Activated T-helper 17 cell treated with anti-CD3 and anti-CD28 coated beads, Interleukin-2, amount 50 U/mL, for 72 hours (primary cell): ENCODE data around the gene SSR3. TPM values are rescaled to one million over a fixed set of nuclear protein-coding genes. Genes with fewer than 3 reads are reported as not detected.
"Not testable (repeated sequence)": the region's sequence is repeated elsewhere in the genome, so short reads cannot be mapped to it uniquely, and the experiment has no call there.

ENCODE experiments used
- ATAC-seq: fragments of 150-1000 bp; cut with Tn5 transposase; replicated peaks from 2 replicates; pipeline ENCODE4 v1.10.0; 2021; ENCODE audit warnings: mild to moderate bottlenecking, moderate library complexity
- H3K27ac Mint-ChIP-seq: one replicate; pipeline ENCODE4 v1.8.0; 2022; ENCODE audit warnings: mixed read lengths
- H3K27me3 Mint-ChIP-seq: one replicate; pipeline ENCODE4 v1.8.0; 2022; ENCODE audit warnings: mixed read lengths
- H3K36me3 Mint-ChIP-seq: one replicate; pipeline ENCODE4 v1.8.0; 2022; ENCODE audit warnings: low read depth, mild to moderate bottlenecking, mixed read lengths
- H3K4me1 Mint-ChIP-seq: one replicate; pipeline ENCODE4 v1.8.0; 2022; ENCODE audit warnings: mixed read lengths
- H3K4me3 Mint-ChIP-seq: one replicate; pipeline ENCODE4 v1.8.0; 2022; ENCODE audit warnings: mild to moderate bottlenecking, mixed read lengths
- H3K9me3 Mint-ChIP-seq: one replicate; pipeline ENCODE4 v1.8.0; 2022; ENCODE audit warnings: mixed read lengths
- total RNA-seq, 2 donors: library from RNA; stranded (reverse); gene quantifications; one replicate each; pipeline ENCODE4 v1.2.3, GENCODE V29; 2022

Gene SSR3
- total RNA-seq, 2 donors from 2014 or later: 140 to 188 TPM

GRCh38 chr3:156583469-156583868, 28.6 kb upstream of the SSR3 start:
- Mint-ChIP-seq H3K4me1 (peaks cover 5% of the 10 kb centered on the region), H3K9me3 (no peaks in the 10 kb centered on the region), H3K27ac (peak overlapping the region; percentile 35), H3K27me3 (peaks cover 11% of the 10 kb centered on the region), H3K36me3 (no peaks in the 10 kb centered on the region), H3K4me3 (no peak overlapping the region)
- no peak for ATAC-seq

- H3K9me3 Mint-ChIP-seq: no peaks in the 10 kb centered on the region
- H3K27me3 Mint-ChIP-seq: peaks cover 11% of the 10 kb centered on the region
- H3K36me3 Mint-ChIP-seq: no peaks in the 10 kb centered on the region
- no peak overlapping the region for H3K27ac Mint-ChIP-seq
- H3K4me3 Mint-ChIP-seq: no peak overlapping the region
- peak; percentile 81 for ATAC-seq
- H3K4me1 Mint-ChIP-seq: peaks cover 5% of the 10 kb centered on the region
Measured at GRCh38 chr3:156582532-156583183, 27.7 kb upstream of the SSR3 start.

DNA sequence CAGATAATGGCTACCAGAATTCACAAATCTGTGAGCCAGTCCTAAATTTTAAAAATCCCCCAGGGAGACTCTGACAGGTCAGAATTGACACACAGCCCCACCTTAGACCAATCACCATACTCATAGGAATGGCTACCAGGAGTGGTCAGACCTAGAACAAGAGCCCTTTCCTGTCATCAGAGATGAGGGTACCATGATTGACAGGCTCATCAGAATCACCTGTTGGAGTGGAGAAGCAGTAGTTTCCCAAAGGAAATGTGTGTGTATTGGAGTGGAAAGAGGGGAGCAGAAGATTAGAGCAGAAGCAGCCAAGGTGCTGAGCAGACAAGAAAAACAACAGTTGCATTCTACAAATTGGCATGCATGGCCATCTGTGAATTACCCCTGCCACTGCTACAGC, 27.0 kb upstream of the SSR3 start:
- Mint-ChIP-seq H3K4me3 (no peak overlapping the region), H3K27ac (no peak overlapping the region), H3K36me3 (no peaks in the 10 kb centered on the region), H3K27me3 (peaks cover 11% of the 10 kb centered on the region), H3K9me3 (no peaks in the 10 kb centered on the region), H3K4me1 (peaks cover 5% of the 10 kb centered on the region)
- ATAC-seq: no peak

DNA sequence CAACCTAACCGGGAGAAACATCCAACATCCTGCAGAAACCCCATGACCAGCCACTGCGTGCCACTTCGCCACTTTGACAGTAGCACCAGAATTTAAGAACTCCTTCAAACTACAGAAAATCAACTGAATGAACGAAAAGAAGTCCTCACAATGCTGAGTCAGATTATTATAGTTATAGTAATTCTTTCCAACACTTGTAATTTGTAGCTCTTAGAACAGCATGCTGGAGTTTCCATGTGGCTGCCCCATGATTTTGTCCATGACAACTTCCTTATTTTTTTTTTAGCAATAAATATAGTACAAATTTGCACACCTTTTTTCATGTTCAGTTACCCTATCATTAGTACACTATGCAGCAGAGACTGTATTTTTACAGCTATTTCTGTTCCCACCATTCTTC, 26.1 kb upstream of the SSR3 start:
- no peak overlapping the region for H3K4me3 Mint-ChIP-seq
- ATAC-seq: no peak
- peaks cover 5% of the 10 kb centered on the region for H3K4me1 Mint-ChIP-seq
- no peak overlapping the region for H3K27ac Mint-ChIP-seq
- H3K36me3 Mint-ChIP-seq: no peaks in the 10 kb centered on the region
- peaks cover 18% of the 10 kb centered on the region for H3K27me3 Mint-ChIP-seq
- H3K9me3 Mint-ChIP-seq: no peaks in the 10 kb centered on the region

GRCh38 chr3:156579427-156579851, 24.5 kb upstream of the SSR3 start:
- H3K4me3 Mint-ChIP-seq: no peak overlapping the region
- H3K36me3 Mint-ChIP-seq: no peaks in the 10 kb centered on the region
- H3K4me1 Mint-ChIP-seq: peaks cover 5% of the 10 kb centered on the region
- H3K9me3 Mint-ChIP-seq: no peaks in the 10 kb centered on the region
- ATAC-seq: no peak
- peaks cover 24% of the 10 kb centered on the region for H3K27me3 Mint-ChIP-seq
- H3K27ac Mint-ChIP-seq: no peak overlapping the region

DNA sequence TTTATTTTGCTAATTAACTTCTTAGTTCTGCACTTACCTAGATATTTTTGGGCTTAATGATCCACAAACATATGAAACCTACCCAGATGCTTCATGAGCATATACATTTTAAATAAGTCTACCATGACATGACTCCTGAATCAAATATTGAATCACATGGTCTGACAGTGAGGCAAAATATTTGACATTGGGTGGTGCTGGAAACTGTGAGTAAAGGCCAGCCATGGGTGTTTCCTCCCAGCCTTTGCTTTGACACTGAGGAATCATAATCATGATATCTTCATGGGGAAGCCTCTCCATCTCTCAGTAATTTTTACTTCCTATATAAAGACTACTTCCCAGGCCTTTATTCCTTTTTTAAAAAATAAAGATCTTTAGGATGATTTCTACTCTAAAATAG, 22.8 kb upstream of the SSR3 start:
- no peak overlapping the region for H3K27ac Mint-ChIP-seq
- no peaks in the 10 kb centered on the region for H3K4me1 Mint-ChIP-seq
- peaks cover 23% of the 10 kb centered on the region for H3K27me3 Mint-ChIP-seq
- no peak overlapping the region for H3K4me3 Mint-ChIP-seq
- ATAC-seq: peak; percentile 26
- no peaks in the 10 kb centered on the region for H3K36me3 Mint-ChIP-seq
- H3K9me3 Mint-ChIP-seq: peaks cover under 1% of the 10 kb centered on the region

DNA sequence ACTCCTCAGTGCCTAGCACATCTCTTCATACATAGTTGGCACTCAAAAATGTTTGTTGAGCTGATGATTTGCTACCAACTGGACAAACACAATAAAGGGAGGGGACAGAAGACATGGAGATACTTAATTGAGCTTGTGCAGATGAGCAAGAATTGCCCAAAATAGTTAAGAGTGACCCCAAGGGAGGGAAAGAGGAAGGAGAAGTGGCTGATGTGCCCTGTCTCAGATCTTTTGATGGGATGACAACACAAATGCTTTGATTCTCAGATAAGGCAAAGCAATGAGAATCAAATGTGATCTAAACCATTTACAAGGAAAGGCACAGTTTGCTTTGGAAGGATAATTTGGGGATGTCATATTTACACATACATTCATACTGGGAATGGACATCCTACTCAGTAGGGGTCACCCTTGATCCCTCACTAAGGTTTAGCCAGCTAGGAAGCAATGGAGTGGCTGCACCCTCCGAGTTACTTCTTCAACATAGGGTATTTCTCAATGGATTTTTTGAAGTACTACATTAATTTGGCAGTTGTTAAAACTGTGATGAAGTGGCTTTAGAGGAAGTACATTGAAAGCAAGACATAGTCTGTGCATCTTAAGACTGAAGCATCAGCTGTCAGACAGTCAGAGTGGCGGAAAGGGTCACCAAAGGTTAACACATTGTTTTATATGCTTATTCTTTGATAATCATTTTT, 21.9 kb upstream of the SSR3 start:
- H3K36me3 Mint-ChIP-seq: no peaks in the 10 kb centered on the region
- no peak overlapping the region for H3K27ac Mint-ChIP-seq
- peaks cover 3% of the 10 kb centered on the region for H3K9me3 Mint-ChIP-seq
- no peaks in the 10 kb centered on the region for H3K4me1 Mint-ChIP-seq
- H3K4me3 Mint-ChIP-seq: no peak overlapping the region
- no peak for ATAC-seq
- H3K27me3 Mint-ChIP-seq: peaks cover 29% of the 10 kb centered on the region

DNA sequence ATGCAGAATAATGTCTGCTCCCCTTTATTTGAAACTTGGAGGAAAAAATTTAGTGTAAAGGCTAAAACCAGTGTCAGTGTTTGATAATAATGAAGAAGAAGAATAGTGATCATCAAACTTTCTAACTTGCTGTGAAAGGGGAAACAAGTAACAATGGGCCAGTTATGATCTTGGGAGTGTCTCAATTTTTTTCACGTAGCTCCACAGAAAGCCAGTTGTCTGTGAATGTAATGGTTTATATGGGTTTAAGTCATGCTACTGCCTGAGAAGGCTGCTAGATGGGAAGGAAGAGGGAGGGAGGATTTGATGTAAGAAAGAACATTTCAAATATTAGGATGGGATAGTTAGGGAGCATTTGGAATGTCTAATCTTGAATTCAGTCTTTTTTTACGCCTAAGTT, 21.1 kb upstream of the SSR3 start:
- no peak overlapping the region for H3K27ac Mint-ChIP-seq
- H3K4me3 Mint-ChIP-seq: no peak overlapping the region
- ATAC-seq: no peak
- H3K9me3 Mint-ChIP-seq: peaks cover 3% of the 10 kb centered on the region
- no peaks in the 10 kb centered on the region for H3K36me3 Mint-ChIP-seq
- peaks cover 26% of the 10 kb centered on the region for H3K27me3 Mint-ChIP-seq
- no peaks in the 10 kb centered on the region for H3K4me1 Mint-ChIP-seq

- Mint-ChIP-seq H3K9me3 (peaks cover 3% of the 10 kb centered on the region), H3K27me3 (peaks cover 26% of the 10 kb centered on the region)
Measured at GRCh38 chr3:156575641-156576040, 20.7 kb upstream of the SSR3 start.

GRCh38 chr3:156569881-156570280, 15.0 kb upstream of the SSR3 start:
- H3K27me3 Mint-ChIP-seq: peaks cover 16% of the 10 kb centered on the region
- H3K4me1 Mint-ChIP-seq, H3K9me3 Mint-ChIP-seq, H3K4me3 Mint-ChIP-seq, H3K27ac Mint-ChIP-seq, ATAC-seq, H3K36me3 Mint-ChIP-seq: not testable (repeated sequence)

More at GRCh38 chr3:156575641-156576040, 20.7 kb upstream of the SSR3 start:
- no peaks in the 10 kb centered on the region for H3K4me1 Mint-ChIP-seq
- no peak overlapping the region for H3K4me3 Mint-ChIP-seq
- ATAC-seq: no peak
- no peak overlapping the region for H3K27ac Mint-ChIP-seq
- H3K36me3 Mint-ChIP-seq: no peaks in the 10 kb centered on the region

DNA sequence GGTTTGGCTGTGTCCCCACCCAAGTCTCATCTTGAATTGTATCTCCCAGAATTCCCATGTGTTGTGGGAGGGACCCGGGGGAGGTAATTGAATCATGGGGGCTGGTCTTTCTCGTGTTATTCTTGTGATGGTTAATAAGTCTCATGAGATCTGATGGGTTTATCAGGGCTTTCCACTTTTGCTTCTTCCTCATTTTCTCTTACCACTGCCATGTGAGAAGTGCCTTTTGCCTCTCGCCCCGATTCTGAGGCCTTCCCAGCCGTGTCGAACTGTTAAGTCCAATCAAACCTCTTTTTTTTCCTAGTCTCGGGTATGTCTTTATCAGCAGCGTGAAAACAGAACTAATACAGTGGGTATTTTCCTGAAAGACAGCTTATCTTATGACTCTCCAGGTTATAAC, 14.1 kb upstream of the SSR3 start:
- H3K36me3 Mint-ChIP-seq, H3K4me1 Mint-ChIP-seq, H3K27ac Mint-ChIP-seq, H3K9me3 Mint-ChIP-seq, ATAC-seq, H3K4me3 Mint-ChIP-seq: not testable (repeated sequence)
- H3K27me3 Mint-ChIP-seq: peaks cover 11% of the 10 kb centered on the region

DNA sequence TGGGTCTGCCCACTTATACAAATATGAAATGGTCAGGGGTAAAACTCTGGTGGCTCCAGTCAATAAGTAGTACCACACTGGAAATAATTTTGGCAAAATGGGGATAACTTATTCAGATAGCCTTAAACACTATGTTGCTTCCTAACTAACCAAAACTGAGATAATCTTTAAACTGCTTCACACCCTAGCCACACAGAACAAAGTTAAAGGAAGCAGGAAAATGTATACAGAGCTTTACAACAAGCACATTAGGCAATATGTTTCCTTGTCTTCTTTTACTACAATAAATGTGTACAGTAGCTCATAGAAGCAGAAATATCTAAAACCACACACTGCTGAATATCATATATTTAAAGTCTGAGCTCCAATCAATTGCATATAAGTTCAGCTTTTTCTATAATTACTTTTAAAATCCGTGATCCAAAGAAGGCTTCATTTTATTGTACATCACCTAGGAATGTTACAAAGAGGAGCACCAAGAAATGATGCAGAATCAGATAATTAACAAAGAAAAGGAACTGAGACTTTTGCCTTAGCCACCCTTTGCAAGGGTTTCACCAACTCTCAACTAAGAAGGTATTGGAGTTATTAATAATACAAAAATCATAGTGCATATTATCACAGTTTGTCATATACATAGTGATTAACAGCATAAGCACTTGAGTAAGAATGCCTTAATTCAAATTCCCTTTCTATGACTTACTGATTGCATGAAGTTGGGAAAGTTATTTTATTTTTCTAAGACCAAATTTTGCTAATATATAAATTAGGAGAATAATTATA, 9.2 kb upstream of the SSR3 start:
- no peak overlapping the region for H3K4me3 Mint-ChIP-seq
- H3K27me3 Mint-ChIP-seq: peaks cover 14% of the 10 kb centered on the region
- no peaks in the 10 kb centered on the region for H3K4me1 Mint-ChIP-seq
- no peak for ATAC-seq
- no peak overlapping the region for H3K27ac Mint-ChIP-seq
- no peaks in the 10 kb centered on the region for H3K9me3 Mint-ChIP-seq
- no peaks in the 10 kb centered on the region for H3K36me3 Mint-ChIP-seq

GRCh38 chr3:156562486-156562885, 7.6 kb upstream of the SSR3 start:
- H3K4me3 Mint-ChIP-seq, H3K27ac Mint-ChIP-seq: not testable (repeated sequence)

DNA sequence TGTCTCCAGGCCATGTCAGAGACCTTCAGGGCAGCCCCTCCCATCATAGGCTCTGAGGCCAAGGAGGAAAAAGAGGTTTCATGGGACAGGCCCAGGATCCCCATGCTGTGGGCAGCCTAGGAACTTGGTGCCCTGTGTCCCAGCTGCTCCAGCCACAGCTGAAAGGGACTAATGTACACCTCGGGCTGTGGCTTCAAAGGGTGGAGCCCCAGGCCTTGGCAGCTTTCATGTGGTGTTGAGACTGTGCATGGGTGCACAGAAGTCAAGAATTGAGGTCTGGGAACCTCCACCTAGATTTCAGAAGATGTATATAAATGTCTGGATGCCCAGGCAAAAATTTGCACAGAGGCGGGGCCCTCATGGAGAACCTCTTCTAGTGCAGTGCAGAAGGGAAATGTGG, 6.6 kb upstream of the SSR3 start:
- no peak overlapping the region for H3K4me3 Mint-ChIP-seq
- H3K36me3 Mint-ChIP-seq: no peaks in the 10 kb centered on the region
- H3K9me3 Mint-ChIP-seq: no peaks in the 10 kb centered on the region
- no peak overlapping the region for H3K27ac Mint-ChIP-seq
- ATAC-seq: no peak
- H3K4me1 Mint-ChIP-seq: no peaks in the 10 kb centered on the region
- H3K27me3 Mint-ChIP-seq: peaks cover 10% of the 10 kb centered on the region

More at GRCh38 chr3:156562486-156562885, 7.6 kb upstream of the SSR3 start:
- H3K9me3 Mint-ChIP-seq, ATAC-seq, H3K36me3 Mint-ChIP-seq, H3K4me1 Mint-ChIP-seq: not testable (repeated sequence)
- peaks cover 12% of the 10 kb centered on the region for H3K27me3 Mint-ChIP-seq

- Mint-ChIP-seq H3K4me1 (peaks cover 6% of the 10 kb centered on the region), H3K36me3 (peaks cover 7% of the 10 kb centered on the region), H3K4me3 (no peak overlapping the region), H3K27ac (no peak overlapping the region), H3K9me3 (no peaks in the 10 kb centered on the region), H3K27me3 (peaks cover 10% of the 10 kb centered on the region)
- no peak for ATAC-seq
Measured at GRCh38 chr3:156559321-156559720, 4.4 kb upstream of the SSR3 start.
